GM19351 (cell line): ENCODE measurements around the gene APBA2.

Experiments used
- ATAC-seq: cut with Tn5 transposase; IDR thresholded peaks from one replicate; pipeline ENCODE4 v1.9.1; 2021; ENCODE audit warnings: mild to moderate bottlenecking, moderate library complexity; ENCODE audit not compliant: unreplicated experiment

The APBA2 gene

GRCh38 chr15:29113336-29114220 is 227.8 kb downstream of the APBA2 start:
- no peak for ATAC-seq

GRCh38 chr15:29114221-29115092 is 228.7 kb downstream of the APBA2 start:
- no peak for ATAC-seq

- no peak for ATAC-seq
Measured at GRCh38 chr15:29115093-29115991, 229.6 kb downstream of the APBA2 start.

- ATAC-seq, result no peak
Measured at GRCh38 chr15:29116970-29117700, 231.4 kb downstream of the APBA2 start.

- no peak for ATAC-seq
Measured at GRCh38 chr15:29117778-29118177, 232.0 kb downstream of the APBA2 start.

- ATAC-seq, result no peak
Measured at GRCh38 chr15:29119847-29120246, 234.1 kb downstream of the APBA2 start.

GRCh38 chr15:29120593-29121368 is 235.0 kb downstream of the APBA2 start:
- no peak for ATAC-seq

GRCh38 chr15:29121369-29121656 is 235.5 kb downstream of the APBA2 start:
- no peak for ATAC-seq

GRCh38 chr15:29121907-29122306 is 236.1 kb downstream of the APBA2 start:
- ATAC-seq, result no peak

GRCh38 chr15:29122506-29122905 is 236.7 kb downstream of the APBA2 start:
- ATAC-seq, result no peak

GRCh38 chr15:29123171-29123570 is 237.4 kb downstream of the APBA2 start:
- no peak for ATAC-seq

- ATAC-seq, result no peak
Measured at GRCh38 chr15:29123991-29124390, 238.2 kb downstream of the APBA2 start.

- no peak for ATAC-seq
Measured at GRCh38 chr15:29124581-29125381, 239.0 kb downstream of the APBA2 start.

GRCh38 chr15:29125382-29126207 is 239.8 kb downstream of the APBA2 start:
- ATAC-seq, result no peak

- ATAC-seq, result no peak
Measured at GRCh38 chr15:29126208-29126536, 240.4 kb downstream of the APBA2 start.

- no peak for ATAC-seq
Measured at GRCh38 chr15:29126821-29127461, 241.2 kb downstream of the APBA2 start.
